ENCODE measurements around the gene EPO.
A peak's percentile ranks its signal among the peaks of the same experiment; 100 is the strongest.
"Not testable (repeated sequence)": the region's sequence is repeated elsewhere in the genome, so short reads cannot be mapped to it uniquely, and the experiment has no call there.

Gene EPO

DNA sequence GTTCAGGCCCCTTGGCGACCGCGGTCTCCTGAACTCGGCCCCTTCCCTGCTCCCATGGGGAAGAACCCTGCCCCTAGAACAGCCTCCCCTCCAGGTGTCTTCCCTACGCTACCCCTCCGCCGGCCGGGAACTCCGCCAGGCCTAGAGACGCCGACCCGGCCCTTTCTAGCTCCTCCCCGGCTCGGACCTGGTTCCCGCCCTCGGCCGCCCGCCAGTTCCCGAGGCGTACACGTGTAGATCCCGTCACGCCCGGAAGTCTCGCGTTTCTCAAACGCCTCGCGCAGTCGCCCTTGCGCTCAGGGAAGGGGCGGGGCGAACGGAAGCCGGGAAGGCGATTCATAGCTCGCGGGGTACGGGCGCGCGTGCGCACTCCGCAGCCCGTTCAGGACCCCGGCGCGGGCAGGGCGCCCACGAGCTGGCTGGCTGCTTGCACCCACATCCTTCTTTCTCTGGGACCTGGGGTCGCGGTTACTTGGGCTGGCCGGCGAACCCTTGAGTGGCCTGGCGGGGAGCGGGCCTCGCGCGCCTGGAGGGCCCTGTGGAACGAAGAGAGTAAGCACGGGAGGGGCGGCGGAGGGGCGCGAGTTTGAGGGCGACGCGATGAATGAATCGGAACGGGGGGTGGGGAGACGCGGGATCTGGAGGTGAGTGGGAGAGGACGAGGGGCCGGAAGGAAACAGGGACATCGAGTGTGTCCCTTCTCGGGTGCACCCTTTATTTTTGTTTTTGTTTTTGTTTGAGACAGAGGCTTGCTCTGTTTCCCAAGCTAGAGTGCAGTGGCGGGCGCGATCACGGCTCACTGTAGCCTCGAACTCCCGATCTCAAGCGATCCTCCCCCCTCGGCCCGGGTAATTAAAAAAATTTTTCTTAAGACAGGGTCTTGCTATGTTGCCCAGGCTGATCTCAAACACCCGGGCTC lies 14.3 kb upstream of the EPO start, which contains the start of gene POP7:
Gene POP7, plus strand, starts transcription at position 369 of the 919 bp plus-strand sequence. CDS start 710 bp downstream, outside the sequence.
- in situ Hi-C loops (cut with MboI; ENCODE audit: low pct_unique_long_range_greater_than_20kb, low sequenced_read_pairs, unreplicated experiment) = loop anchor here (10.0 kb wide), 1 partner anchor 149 kb away; the partner anchor contains the start of gene SLC12A9
- TF ChIP-seq, protein P1, sequence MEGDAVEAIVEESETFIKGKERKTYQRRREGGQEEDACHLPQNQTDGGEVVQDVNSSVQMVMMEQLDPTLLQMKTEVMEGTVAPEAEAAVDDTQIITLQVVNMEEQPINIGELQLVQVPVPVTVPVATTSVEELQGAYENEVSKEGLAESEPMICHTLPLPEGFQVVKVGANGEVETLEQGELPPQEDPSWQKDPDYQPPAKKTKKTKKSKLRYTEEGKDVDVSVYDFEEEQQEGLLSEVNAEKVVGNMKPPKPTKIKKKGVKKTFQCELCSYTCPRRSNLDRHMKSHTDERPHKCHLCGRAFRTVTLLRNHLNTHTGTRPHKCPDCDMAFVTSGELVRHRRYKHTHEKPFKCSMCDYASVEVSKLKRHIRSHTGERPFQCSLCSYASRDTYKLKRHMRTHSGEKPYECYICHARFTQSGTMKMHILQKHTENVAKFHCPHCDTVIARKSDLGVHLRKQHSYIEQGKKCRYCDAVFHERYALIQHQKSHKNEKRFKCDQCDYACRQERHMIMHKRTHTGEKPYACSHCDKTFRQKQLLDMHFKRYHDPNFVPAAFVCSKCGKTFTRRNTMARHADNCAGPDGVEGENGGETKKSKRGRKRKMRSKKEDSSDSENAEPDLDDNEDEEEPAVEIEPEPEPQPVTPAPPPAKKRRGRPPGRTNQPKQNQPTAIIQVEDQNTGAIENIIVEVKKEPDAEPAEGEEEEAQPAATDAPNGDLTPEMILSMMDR (IDR thresholded peaks at IDR 0.05; ENCODE audit: extremely low read depth, insufficient read depth, missing control alignments) = no peak
- DNase-seq (ENCODE audit: low spot score) = peak; percentile 97

DNA sequence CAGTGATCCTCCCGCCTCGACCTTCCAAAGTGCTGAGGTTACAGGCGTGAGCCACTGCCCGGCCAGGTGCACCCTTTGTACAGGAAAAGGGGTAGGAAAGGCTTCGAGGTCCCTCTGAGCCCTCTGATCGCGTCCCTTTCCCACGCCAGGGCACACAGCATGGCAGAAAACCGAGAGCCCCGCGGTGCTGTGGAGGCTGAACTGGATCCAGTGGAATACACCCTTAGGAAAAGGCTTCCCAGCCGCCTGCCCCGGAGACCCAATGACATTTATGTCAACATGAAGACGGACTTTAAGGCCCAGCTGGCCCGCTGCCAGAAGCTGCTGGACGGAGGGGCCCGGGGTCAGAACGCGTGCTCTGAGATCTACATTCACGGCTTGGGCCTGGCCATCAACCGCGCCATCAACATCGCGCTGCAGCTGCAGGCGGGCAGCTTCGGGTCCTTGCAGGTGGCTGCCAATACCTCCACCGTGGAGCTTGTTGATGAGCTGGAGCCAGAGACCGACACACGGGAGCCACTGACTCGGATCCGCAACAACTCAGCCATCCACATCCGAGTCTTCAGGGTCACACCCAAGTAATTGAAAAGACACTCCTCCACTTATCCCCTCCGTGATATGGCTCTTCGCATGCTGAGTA lies 13.5 kb upstream of the EPO start:
- TF ChIP-seq, protein P1 (IDR thresholded peaks at IDR 0.05; ENCODE audit: extremely low read depth, insufficient read depth, missing control alignments) = no peak
- no peak for DNase-seq (ENCODE audit: low spot score)
- in situ Hi-C loops (cut with MboI; ENCODE audit: low pct_unique_long_range_greater_than_20kb, low sequenced_read_pairs, unreplicated experiment) = loop anchor here (10.0 kb wide), 1 partner anchor 148 kb away; the partner anchor contains the start of gene SLC12A9

DNA sequence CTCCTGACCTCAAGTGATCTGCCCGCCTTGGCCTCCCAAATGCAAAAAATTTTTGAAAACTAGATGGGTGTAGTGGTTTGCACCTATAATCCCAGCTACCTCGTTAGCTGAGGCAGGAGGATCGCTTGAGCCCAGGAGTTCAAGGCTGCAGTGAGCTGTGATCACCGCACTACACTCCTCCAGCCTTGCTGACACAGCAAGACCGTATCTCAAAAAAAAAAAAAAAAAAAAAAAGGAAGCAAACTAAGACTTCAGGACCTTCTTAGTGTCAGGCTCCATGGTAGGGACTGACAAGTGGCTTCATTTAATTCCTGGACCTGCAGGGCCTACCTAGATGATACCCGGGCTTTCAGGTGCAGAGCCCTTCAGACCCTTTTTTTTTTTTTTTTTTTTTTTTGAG lies 11.9 kb upstream of the EPO start:
- TF ChIP-seq, protein P1 (IDR thresholded peaks at IDR 0.05; ENCODE audit: extremely low read depth, insufficient read depth, missing control alignments) = no peak
- DNase-seq (ENCODE audit: low spot score) = no peak
- in situ Hi-C loops (cut with MboI; ENCODE audit: low pct_unique_long_range_greater_than_20kb, low sequenced_read_pairs, unreplicated experiment) = loop anchor here (10.0 kb wide), 1 partner anchor 146 kb away; the partner anchor contains the start of gene SLC12A9

DNA sequence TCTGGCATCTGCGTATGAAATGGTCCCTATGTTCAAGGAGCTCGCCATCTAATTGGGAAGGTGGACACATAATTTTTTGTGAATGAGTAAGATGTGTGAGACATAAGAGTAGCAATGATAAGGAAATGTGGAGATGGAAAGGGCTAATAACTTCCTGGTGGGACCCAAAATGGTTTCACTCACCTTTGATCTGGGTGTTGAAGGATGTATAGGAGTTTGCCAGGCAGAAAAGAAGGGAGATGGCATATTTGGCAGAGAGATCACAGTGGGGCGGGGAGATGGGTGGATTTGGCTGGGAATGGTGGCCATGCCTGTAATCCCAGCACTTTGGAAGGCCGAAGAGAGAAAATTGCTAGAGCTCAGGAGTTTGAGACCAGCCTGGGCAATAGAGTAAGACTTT lies 9.8 kb upstream of the EPO start:
- DNase-seq (ENCODE audit: low spot score) = no peak
- in situ Hi-C loops (cut with MboI; ENCODE audit: low pct_unique_long_range_greater_than_20kb, low sequenced_read_pairs, unreplicated experiment) = no loop called here
- TF ChIP-seq, protein P1 (IDR thresholded peaks at IDR 0.05; ENCODE audit: extremely low read depth, insufficient read depth, missing control alignments) = no peak

DNA sequence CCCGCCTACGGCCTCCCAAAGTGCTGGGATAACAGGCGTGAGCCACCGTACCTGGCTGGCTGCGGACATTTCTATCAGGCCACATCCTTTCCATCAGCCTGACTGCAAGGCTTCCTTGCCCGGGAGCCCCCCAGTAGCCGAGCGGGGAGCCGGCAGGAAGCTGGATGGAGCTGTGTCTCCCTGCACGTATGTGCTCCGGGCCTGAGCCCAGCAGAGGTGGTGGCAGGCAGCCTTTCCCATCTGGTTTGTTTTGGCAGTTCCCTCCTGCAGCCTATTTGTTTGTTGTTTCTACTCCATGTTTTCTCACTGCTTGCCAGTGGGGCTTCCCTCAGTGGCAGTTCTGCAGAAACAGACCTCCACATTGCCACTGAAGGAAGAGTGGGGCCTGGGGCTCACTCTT lies 8.9 kb upstream of the EPO start:
- in situ Hi-C loops (cut with MboI; ENCODE audit: low pct_unique_long_range_greater_than_20kb, low sequenced_read_pairs, unreplicated experiment) = no loop called here
- TF ChIP-seq, protein P1 (IDR thresholded peaks at IDR 0.05; ENCODE audit: extremely low read depth, insufficient read depth, missing control alignments) = no peak
- DNase-seq (ENCODE audit: low spot score) = no peak

DNA sequence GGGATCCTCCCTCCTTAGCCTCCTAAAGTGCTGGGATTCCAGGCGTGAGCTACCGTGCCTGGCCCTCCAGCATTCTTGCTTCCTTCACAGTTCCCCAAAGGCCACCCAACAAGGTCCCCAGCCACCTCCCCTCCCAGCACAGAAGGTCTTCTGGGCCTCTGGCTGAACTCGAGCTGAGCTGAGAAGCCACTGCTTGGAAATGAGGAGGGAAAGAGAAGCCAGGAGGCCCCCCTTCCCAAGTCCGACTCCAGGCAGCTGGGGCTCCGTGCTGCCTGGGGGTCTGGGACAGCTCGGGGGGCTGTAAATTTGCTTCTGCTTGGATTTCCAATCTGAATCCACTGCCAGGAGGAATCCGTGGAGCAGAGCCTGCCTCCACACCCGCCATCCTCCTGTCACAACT lies 5.5 kb upstream of the EPO start:
- no peak for DNase-seq (ENCODE audit: low spot score)
- TF ChIP-seq, protein P1 (IDR thresholded peaks at IDR 0.05; ENCODE audit: extremely low read depth, insufficient read depth, missing control alignments) = no peak
- in situ Hi-C loops (cut with MboI; ENCODE audit: low pct_unique_long_range_greater_than_20kb, low sequenced_read_pairs, unreplicated experiment) = no loop called here

DNA sequence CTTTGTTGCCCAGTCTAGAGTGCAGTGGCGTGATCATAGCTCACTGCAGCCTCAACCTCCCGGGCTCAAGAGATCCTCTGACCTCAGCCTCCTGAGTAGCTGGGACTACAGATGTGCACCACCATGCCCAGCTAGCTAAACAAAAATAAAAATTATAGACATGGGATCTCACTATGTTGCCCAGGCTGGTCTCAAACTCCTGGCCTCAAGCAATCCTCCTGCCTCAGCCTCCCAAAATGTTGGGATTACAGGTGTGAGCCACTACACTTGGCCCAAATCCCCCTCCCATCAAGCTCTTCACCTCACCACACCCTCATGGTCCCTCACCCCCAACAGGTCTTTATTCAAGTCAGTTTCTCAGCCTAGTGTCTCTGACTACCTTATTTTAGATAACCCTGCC lies 3.2 kb upstream of the EPO start:
- DNase-seq (ENCODE audit: low spot score); in situ Hi-C loops (cut with MboI; ENCODE audit: low pct_unique_long_range_greater_than_20kb, low sequenced_read_pairs, unreplicated experiment): not testable (repeated sequence)

Data from GM13977 (cell line).